GM13977 (cell line): ENCODE results near the gene NUP54.

Source experiments
- DNase-seq: peaks from one replicate; pipeline ENCODE4 v3.0.0; 2012; ENCODE audit warnings: low spot score
- in situ Hi-C: fragments of 300-500 bp; cut with MboI; formaldehyde crosslinking; loops from one replicate; pipeline ENCODE4 v1.12.0; 2022; ENCODE audit warnings: low sequenced_read_pairs, low pct_unique_long_range_greater_than_20kb, mixed read lengths, inconsistent platforms; ENCODE audit not compliant: unreplicated experiment
- TF ChIP-seq, protein P1 (sequence below): IDR thresholded peaks from 2 replicates; pipeline ENCODE4 v1.5.1; 2012; ENCODE audit warnings: mild to moderate bottlenecking, control low read depth; ENCODE audit not compliant: insufficient read depth; ENCODE audit errors: extremely low read depth, missing control alignments

NUP54 gene

DNA sequence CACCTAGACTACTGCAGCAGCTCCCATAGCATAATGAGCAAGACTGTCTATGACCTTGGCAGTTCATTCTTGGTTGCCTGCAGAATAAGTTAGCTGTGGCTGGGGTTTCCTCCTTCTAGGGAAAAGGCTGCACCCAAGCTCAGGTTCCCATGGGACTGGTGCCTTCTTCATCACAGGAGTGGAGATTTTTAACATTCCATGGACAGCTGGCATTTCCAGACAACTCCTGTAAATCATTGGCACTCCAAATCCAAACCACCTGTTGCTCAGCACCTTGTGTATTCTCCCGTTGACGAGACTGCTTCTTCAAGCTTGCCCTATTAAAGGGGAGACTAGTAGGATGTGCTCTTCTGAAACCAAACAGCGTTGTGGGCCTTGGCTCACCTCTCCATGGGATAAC lies 7.8 kb upstream of the NUP54 start:
- TF ChIP-seq, protein P1, sequence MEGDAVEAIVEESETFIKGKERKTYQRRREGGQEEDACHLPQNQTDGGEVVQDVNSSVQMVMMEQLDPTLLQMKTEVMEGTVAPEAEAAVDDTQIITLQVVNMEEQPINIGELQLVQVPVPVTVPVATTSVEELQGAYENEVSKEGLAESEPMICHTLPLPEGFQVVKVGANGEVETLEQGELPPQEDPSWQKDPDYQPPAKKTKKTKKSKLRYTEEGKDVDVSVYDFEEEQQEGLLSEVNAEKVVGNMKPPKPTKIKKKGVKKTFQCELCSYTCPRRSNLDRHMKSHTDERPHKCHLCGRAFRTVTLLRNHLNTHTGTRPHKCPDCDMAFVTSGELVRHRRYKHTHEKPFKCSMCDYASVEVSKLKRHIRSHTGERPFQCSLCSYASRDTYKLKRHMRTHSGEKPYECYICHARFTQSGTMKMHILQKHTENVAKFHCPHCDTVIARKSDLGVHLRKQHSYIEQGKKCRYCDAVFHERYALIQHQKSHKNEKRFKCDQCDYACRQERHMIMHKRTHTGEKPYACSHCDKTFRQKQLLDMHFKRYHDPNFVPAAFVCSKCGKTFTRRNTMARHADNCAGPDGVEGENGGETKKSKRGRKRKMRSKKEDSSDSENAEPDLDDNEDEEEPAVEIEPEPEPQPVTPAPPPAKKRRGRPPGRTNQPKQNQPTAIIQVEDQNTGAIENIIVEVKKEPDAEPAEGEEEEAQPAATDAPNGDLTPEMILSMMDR: no peak
- in situ Hi-C loops: no loop called here
- no peak for DNase-seq

DNA sequence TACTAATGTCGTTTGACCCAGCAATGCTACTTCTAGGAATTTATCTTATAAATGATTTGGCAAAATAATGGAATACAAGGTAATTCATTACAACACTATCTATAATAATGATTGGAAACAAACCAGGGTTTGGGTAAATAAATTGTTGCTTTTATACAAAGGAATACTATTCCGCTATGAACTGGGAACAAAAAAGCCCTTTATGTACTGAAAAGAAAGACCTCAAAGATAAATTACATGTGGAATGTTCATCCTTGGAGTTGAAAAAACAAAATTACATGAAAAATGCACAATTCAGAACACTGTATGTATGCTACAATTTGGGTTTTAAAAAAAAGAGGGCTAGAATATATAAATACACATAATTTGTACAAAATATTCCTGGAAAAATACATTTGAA lies 5.2 kb upstream of the NUP54 start:
- DNase-seq: no peak
- in situ Hi-C loops: no loop called here
- TF ChIP-seq, protein P1: no peak

DNA sequence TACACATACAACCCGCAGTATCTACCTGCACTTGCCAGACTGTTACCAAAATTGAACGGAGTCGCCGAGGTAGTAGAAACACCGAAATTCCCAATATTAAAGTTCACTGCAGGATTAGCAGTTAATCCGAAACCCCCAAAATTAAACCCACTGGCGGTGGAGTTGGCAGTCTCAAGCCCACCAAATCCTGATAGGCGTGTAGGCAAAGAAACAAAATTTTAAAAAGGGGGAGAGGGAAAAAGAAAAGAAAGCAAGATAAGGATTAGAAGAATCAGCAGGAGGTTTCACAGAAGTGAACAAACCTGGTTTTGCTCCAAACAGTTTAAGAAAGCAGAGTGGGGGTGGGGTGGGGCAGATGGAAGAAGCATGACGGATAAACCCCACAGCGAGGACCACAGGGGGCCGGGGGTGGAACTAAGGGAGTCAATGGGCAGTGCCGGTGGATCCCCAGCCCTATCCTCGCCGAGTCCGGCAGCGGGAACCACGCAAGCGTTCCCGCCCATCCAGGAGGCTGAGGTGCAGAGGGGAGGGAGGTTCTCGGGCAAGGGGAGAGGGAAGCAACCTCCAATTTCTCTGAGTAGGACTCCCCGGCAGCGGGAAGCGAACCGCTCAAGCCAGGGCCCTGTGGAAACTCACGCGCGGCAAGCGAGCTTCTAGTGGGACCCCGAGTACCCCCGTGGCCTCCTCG lies 599 bp downstream of the NUP54 start:
- in situ Hi-C loops: no loop called here
- TF ChIP-seq, protein P1: no peak
- DNase-seq: peak; percentile 45

DNA sequence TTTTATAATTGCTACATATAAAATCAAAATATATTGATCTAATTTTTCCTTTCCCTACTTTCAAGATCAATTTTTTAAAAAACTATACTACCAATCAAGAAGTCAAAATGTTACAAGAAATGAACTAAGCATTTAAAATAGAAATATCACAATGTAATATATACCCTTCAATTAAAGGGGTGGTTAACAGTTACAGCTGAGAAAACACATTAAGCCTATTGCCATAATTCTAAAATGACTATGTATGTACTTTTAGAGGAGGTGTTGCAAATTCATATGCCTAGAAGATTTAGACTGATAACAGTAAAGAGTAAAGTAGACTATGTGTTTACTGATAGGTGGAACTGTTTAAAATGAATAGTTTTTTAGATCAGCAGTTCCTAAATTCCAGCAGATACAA lies 3.7 kb downstream of the NUP54 start:
- in situ Hi-C loops: no loop called here
- TF ChIP-seq, protein P1: no peak

DNA sequence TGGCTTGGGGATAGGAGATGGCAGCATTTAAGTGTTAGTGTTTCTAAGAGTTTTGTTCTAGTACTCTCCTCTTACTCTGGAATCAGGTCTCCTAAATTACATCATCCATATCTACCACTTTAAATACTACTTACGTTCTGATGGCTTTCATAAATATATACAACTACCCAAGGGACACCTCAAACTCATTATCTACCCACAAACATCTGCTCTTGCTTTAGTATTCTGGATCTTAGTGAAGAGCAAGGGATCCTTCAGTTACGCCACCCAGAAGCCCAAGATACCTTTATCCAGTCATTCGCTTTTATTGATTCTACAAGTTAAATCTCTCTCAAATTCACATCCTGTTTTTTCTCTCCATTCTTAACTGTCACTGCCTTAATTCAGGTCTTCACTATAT lies 7.0 kb downstream of the NUP54 start:
- TF ChIP-seq, protein P1: no peak
- DNase-seq: no peak
- in situ Hi-C loops: no loop called here

More for the DNA sequence above, 3.7 kb downstream of the NUP54 start:
- DNase-seq: no peak

DNA sequence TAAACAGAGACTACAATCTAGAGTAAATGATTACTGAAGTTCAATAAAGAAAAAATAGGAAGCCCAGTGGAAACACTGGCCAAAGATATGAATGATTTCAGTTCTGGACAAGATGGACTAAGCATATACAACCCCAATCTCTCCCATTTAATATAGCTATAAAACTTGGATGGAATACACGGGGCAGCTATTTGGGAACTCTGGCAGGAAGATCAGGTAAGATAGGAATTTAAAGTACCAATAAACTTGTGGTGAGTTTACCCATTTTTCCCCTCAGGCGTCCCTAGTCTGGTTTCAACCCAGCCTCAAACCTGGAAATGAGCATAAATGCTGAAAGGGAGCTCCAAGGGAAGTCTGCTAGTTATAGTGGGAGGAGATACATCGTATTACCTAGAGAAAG lies 20.4 kb downstream of the NUP54 start:
- DNase-seq: no peak
- in situ Hi-C loops: no loop called here
- TF ChIP-seq, protein P1: no peak
